Keratinocyte (primary cell): ENCODE measurements around the gene RHBDF1.

Source experiments
- CTCF ChIP-seq, 3 experiments: IDR thresholded peaks in 1 of 3; conservative IDR thresholded peaks in 1 of 3; optimal IDR thresholded peaks in 1 of 3; 2 replicates in 2 of 3; 3 replicates in 1 of 3; pipeline versions ENCODE3 to v1.5.1; 2011; ENCODE audit warnings: low read length in 3 of 3, mild to moderate bottlenecking in 3 of 3, moderate library complexity in 2 of 3, control low read depth in 1 of 3, inconsistent platforms in 1 of 3; ENCODE audit not compliant: insufficient read depth in 2 of 3; ENCODE audit errors: extremely low read depth in 1 of 3
- EZH2 ChIP-seq: IDR thresholded peaks from one replicate; pipeline ENCODE4 v1.6.1; 2012; ENCODE audit warnings: inconsistent platforms, mild to moderate bottlenecking, low read length, moderate library complexity

- TF ChIP-seq CTCF (optimal IDR thresholded peaks at IDR 0.05 in 1 of 3, IDR thresholded peaks at IDR 0.05 in 1 of 3, conservative IDR thresholded peaks at IDR 0.05 in 1 of 3; ENCODE audit: extremely low read depth in 1 of 3, insufficient read depth in 2 of 3, low read length in 3 of 3), result no peak
- no peak for TF ChIP-seq EZH2
These were observed 5.9 kb downstream of the RHBDF1 start for GRCh38 chr16:66309-67182.
